ENCODE measurements around the gene C1QTNF1. TPM values are rescaled to one million over a fixed set of nuclear protein-coding genes. Genes with fewer than 3 reads are reported as not detected.

Gene C1QTNF1
- total RNA-seq, 3 donors from 2014 or later: 0.29 to 0.41 (median 0.38) TPM

GRCh38 chr17:79031996-79032875, 8.3 kb downstream of the C1QTNF1 start:
- Mint-ChIP-seq H3K9me3 (no peaks in the 10 kb centered on the region), H3K4me1 (ENCODE audit: low read depth) (no peaks in the 10 kb centered on the region), H3K36me3 (ENCODE audit: insufficient read depth) (no peaks in the 10 kb centered on the region), H3K27me3 (ENCODE audit: low read depth) (peaks cover 20% of the 10 kb centered on the region), H3K4me3 (no peak overlapping the region)
- no peak for DNase-seq
- no peak for ATAC-seq

- Mint-ChIP-seq H3K9me3 (no peaks in the 10 kb centered on the region), H3K27me3 (ENCODE audit: low read depth) (peaks cover 12% of the 10 kb centered on the region), H3K36me3 (ENCODE audit: insufficient read depth) (no peaks in the 10 kb centered on the region), H3K4me1 (ENCODE audit: low read depth) (no peaks in the 10 kb centered on the region), H3K4me3 (no peak overlapping the region)
- DNase-seq (no peak), ATAC-seq (no peak)
These were observed 9.2 kb downstream of the C1QTNF1 start for GRCh38 chr17:79033046-79033616.

DNA sequence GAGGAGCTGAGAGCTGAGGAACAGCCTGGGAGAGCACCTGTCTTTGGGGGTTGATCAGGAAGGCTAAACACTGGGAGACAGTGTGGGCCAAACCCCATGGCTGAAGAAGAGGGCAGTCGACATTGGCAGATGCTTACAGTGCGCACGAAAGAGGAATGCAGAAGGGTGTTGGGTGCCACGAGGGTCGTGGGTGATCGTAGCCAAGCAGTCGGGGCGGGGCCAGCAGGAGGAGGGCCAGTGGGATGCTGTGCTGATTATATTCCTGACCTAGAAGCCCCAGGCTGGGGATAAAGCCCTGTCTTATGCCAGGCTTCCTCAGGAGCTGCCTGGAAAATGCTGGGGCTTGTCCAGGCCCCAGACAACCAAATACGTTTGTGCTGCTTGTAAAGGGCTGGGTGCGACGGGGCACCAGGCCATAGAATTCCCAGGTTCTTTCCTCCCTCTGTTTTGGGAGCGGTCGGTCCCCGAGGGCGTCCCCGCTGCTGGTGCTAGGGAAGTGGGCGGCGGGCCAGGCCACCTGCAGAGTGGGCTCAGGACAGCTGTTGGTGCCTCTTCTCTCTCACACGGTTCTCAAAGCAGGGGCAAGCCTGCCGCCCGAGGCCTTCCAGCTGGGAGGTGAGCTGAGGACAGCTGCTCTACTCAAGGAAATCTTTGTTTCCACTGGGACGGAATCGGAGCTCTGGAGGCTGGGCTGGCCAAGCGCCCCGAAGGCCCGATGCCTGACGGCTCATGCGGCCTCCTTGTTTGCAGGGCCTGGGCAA, 10.0 kb downstream of the C1QTNF1 start:
- H3K27me3 Mint-ChIP-seq (ENCODE audit: low read depth): peaks cover 4% of the 10 kb centered on the region
- no peaks in the 10 kb centered on the region for H3K4me1 Mint-ChIP-seq (ENCODE audit: low read depth)
- no peaks in the 10 kb centered on the region for H3K36me3 Mint-ChIP-seq (ENCODE audit: insufficient read depth)
- no peaks in the 10 kb centered on the region for H3K9me3 Mint-ChIP-seq
- H3K4me3 Mint-ChIP-seq: no peak overlapping the region
- ATAC-seq: no peak
- no peak for DNase-seq

- Mint-ChIP-seq H3K9me3 (no peaks in the 10 kb centered on the region), H3K27me3 (ENCODE audit: low read depth) (peaks cover 2% of the 10 kb centered on the region), H3K36me3 (ENCODE audit: insufficient read depth) (no peaks in the 10 kb centered on the region), H3K4me3 (no peak overlapping the region), H3K4me1 (ENCODE audit: low read depth) (no peaks in the 10 kb centered on the region)
- no peak for ATAC-seq
- DNase-seq: no peak
These were observed 11.0 kb downstream of the C1QTNF1 start for GRCh38 chr17:79034931-79035485.

GRCh38 chr17:79035686-79036085, 11.7 kb downstream of the C1QTNF1 start:
- DNase-seq (no peak), ATAC-seq (no peak)
- no peaks in the 10 kb centered on the region for H3K36me3 Mint-ChIP-seq (ENCODE audit: insufficient read depth)
- H3K27me3 Mint-ChIP-seq (ENCODE audit: low read depth): peaks cover 2% of the 10 kb centered on the region
- no peaks in the 10 kb centered on the region for H3K4me1 Mint-ChIP-seq (ENCODE audit: low read depth)
- no peaks in the 10 kb centered on the region for H3K9me3 Mint-ChIP-seq
- H3K4me3 Mint-ChIP-seq: no peak overlapping the region

DNA sequence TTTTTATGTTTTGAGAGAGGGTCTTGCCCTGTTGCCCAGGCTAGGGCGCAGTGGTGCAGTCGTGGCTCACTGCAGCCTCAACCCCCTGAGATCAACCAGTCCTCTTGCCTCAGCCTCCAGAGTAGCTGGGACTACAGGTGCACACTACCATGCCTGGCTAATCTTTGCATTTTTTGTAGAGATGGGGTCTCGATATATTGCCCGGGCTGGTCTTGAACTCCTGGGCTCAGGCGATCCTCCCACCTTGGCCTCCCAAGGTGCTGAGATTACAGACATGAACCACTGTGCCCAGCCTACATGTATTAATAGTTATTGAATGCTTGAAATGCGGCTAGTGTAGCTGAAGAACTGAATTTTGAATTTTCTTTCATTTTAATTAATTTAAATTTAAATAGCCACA, 12.2 kb downstream of the C1QTNF1 start:
- ATAC-seq: no peak
- Mint-ChIP-seq H3K4me1 (ENCODE audit: low read depth) (no peaks in the 10 kb centered on the region), H3K27me3 (ENCODE audit: low read depth) (peaks cover 2% of the 10 kb centered on the region), H3K36me3 (ENCODE audit: insufficient read depth) (no peaks in the 10 kb centered on the region), H3K4me3 (no peak overlapping the region), H3K9me3 (no peaks in the 10 kb centered on the region)
- DNase-seq: no peak

- no peak for ATAC-seq
These were observed 12.6 kb downstream of the C1QTNF1 start for GRCh38 chr17:79036596-79036995.

DNA sequence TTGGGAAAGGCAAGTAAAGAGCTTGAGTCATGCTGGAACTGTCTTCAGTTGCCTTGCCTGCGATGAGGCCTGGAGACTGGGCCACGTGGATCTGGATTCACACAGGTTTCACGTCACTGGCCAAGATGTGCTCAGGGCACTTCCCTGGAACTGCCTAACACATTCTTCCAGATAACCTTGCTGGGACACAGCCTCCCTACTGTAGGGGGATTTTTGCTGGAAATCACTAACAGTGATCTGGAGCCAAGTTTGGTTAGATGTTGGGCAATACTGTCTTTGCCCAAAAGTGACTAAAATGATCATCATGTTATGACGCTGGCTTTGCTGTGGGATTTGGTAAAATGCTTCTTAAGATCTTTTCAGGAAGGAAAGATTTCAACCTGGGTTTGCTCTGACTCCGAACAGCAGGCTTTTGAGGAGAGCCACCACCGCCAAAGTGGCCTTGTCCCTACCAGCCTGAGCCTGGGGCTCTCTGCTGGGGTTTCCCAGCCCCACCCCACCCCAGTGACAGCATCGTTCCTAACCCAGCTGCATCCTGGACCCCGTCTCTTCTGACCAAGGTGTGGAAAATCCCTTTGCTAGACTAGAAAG, 14.7 kb downstream of the C1QTNF1 start:
- Mint-ChIP-seq H3K4me1 (ENCODE audit: low read depth) (no peaks in the 10 kb centered on the region), H3K4me3 (no peak overlapping the region), H3K9me3 (no peaks in the 10 kb centered on the region), H3K27me3 (ENCODE audit: low read depth) (no peaks in the 10 kb centered on the region), H3K36me3 (ENCODE audit: insufficient read depth) (no peaks in the 10 kb centered on the region)
- ATAC-seq (peak in 1 of 2 donors; percentile 14), DNase-seq (no peak)

More at GRCh38 chr17:79036596-79036995, 12.6 kb downstream of the C1QTNF1 start:
- Mint-ChIP-seq H3K36me3 (ENCODE audit: insufficient read depth) (no peaks in the 10 kb centered on the region), H3K4me1 (ENCODE audit: low read depth) (no peaks in the 10 kb centered on the region), H3K27me3 (ENCODE audit: low read depth) (peaks cover 2% of the 10 kb centered on the region), H3K9me3 (no peaks in the 10 kb centered on the region), H3K4me3 (no peak overlapping the region)
- no peak for DNase-seq

- Mint-ChIP-seq H3K4me3 (no peak overlapping the region), H3K36me3 (ENCODE audit: insufficient read depth) (no peaks in the 10 kb centered on the region), H3K27me3 (ENCODE audit: low read depth) (no peaks in the 10 kb centered on the region), H3K4me1 (ENCODE audit: low read depth) (no peaks in the 10 kb centered on the region), H3K9me3 (no peaks in the 10 kb centered on the region)
- ATAC-seq (no peak), DNase-seq (no peak)
These were observed 15.2 kb downstream of the C1QTNF1 start for GRCh38 chr17:79039171-79039570.

DNA sequence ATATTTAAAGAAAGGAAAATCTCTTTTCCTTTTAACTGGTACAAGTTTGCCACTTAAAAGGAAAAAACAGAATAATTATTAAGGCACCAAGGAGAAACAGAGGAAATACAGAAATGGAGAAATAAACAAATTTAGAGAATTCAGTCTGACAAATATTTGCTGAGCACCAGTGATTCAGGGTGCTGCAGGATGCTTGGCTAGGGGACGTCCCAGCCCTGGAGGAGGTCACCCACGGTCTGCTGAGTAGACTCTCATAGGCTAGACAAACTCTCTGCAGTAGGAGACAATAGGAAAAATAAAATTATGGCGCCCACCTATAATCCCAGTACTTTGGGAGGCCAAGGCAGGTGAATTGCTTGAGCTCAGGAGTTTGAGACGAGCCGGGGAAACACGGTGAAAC, 15.9 kb downstream of the C1QTNF1 start:
- H3K36me3 Mint-ChIP-seq (ENCODE audit: insufficient read depth): no peaks in the 10 kb centered on the region
- H3K4me1 Mint-ChIP-seq (ENCODE audit: low read depth): no peaks in the 10 kb centered on the region
- no peak for ATAC-seq
- DNase-seq: no peak
- H3K9me3 Mint-ChIP-seq: no peaks in the 10 kb centered on the region
- no peak overlapping the region for H3K4me3 Mint-ChIP-seq
- peaks cover 3% of the 10 kb centered on the region for H3K27me3 Mint-ChIP-seq (ENCODE audit: low read depth)

- Mint-ChIP-seq H3K36me3 (ENCODE audit: insufficient read depth) (no peaks in the 10 kb centered on the region), H3K4me1 (ENCODE audit: low read depth) (no peaks in the 10 kb centered on the region), H3K9me3 (no peaks in the 10 kb centered on the region), H3K4me3 (no peak overlapping the region), H3K27me3 (ENCODE audit: low read depth) (peaks cover 13% of the 10 kb centered on the region)
- ATAC-seq: no peak
- DNase-seq: no peak
These were observed 17.1 kb downstream of the C1QTNF1 start for GRCh38 chr17:79041041-79041570.

GRCh38 chr17:79041723-79042420, 17.9 kb downstream of the C1QTNF1 start:
- peaks cover 13% of the 10 kb centered on the region for H3K27me3 Mint-ChIP-seq (ENCODE audit: low read depth)
- no peak for ATAC-seq
- H3K4me1 Mint-ChIP-seq (ENCODE audit: low read depth): no peaks in the 10 kb centered on the region
- H3K4me3 Mint-ChIP-seq: no peak overlapping the region
- no peaks in the 10 kb centered on the region for H3K36me3 Mint-ChIP-seq (ENCODE audit: insufficient read depth)
- no peaks in the 10 kb centered on the region for H3K9me3 Mint-ChIP-seq
- no peak for DNase-seq

- Mint-ChIP-seq H3K9me3 (no peaks in the 10 kb centered on the region), H3K36me3 (ENCODE audit: insufficient read depth) (no peaks in the 10 kb centered on the region), H3K4me3 (no peak overlapping the region), H3K4me1 (ENCODE audit: low read depth) (no peaks in the 10 kb centered on the region), H3K27me3 (ENCODE audit: low read depth) (peaks cover 13% of the 10 kb centered on the region)
- DNase-seq (peak; percentile 67), ATAC-seq (peak; percentile 67 to 74)
These were observed 18.6 kb downstream of the C1QTNF1 start for GRCh38 chr17:79042421-79043190.
